Measurements from ENCODE around the gene TP53I11.

The TP53I11 gene

GRCh38 chr11:44911029-44911814 is 39.5 kb downstream of the TP53I11 start:
- peak; percentile 84 for DNase-seq

- DNase-seq = no peak
Measured at GRCh38 chr11:44910591-44910990, 40.1 kb downstream of the TP53I11 start.

GRCh38 chr11:44909557-44909956 is 41.1 kb downstream of the TP53I11 start:
- no peak for DNase-seq

- DNase-seq = no peak
Measured at GRCh38 chr11:44906649-44907048, 44.0 kb downstream of the TP53I11 start.

- DNase-seq = no peak
Measured at GRCh38 chr11:44905131-44905866, 45.4 kb downstream of the TP53I11 start.

GRCh38 chr11:44904261-44905020 is 46.2 kb downstream of the TP53I11 start:
- DNase-seq = no peak

GRCh38 chr11:44903518-44903917 is 47.2 kb downstream of the TP53I11 start:
- no peak for DNase-seq

GRCh38 chr11:44903035-44903434 is 47.6 kb downstream of the TP53I11 start:
- no peak for DNase-seq

GRCh38 chr11:44901786-44902185 is 48.9 kb downstream of the TP53I11 start:
- no peak for DNase-seq

- no peak for DNase-seq
Measured at GRCh38 chr11:44901120-44901633, 49.5 kb downstream of the TP53I11 start.

- no peak for DNase-seq
Measured at GRCh38 chr11:44899959-44900358, 50.7 kb downstream of the TP53I11 start.

- DNase-seq = peak; percentile 48
Measured at GRCh38 chr11:44893846-44894617, 56.7 kb downstream of the TP53I11 start.

- no peak for DNase-seq
Measured at GRCh38 chr11:44893308-44893822, 57.3 kb downstream of the TP53I11 start.

- DNase-seq = no peak
Measured at GRCh38 chr11:44892843-44893242, 57.8 kb downstream of the TP53I11 start.

GRCh38 chr11:44889266-44889665 is 61.4 kb downstream of the TP53I11 start:
- DNase-seq = no peak

GRCh38 chr11:44887636-44888035 is 63.0 kb downstream of the TP53I11 start:
- no peak for DNase-seq

GRCh38 chr11:44886790-44887140 is 63.9 kb downstream of the TP53I11 start:
- DNase-seq = no peak

GRCh38 chr11:44885919-44886789 is 64.5 kb downstream of the TP53I11 start:
- no peak for DNase-seq

GRCh38 chr11:44885065-44885810 is 65.4 kb downstream of the TP53I11 start:
- DNase-seq = no peak

GRCh38 chr11:44884056-44884455 is 66.6 kb downstream of the TP53I11 start:
- no peak for DNase-seq

- no peak for DNase-seq
Measured at GRCh38 chr11:44883277-44883676, 67.4 kb downstream of the TP53I11 start.

Data from DMS79 treated with DMSO at 0.1 percent for 48 hours (cell line).